ENCODE measurements around the gene PRAF2.

The PRAF2 gene

GRCh38 chrX:49102190-49102589, 28.4 kb upstream of the PRAF2 start:
- Histone ChIP-seq H3K9ac (ENCODE audit: low read depth, low read length, poor library complexity) (no peak overlapping the region), H2AFZ (ENCODE audit: low read length) (no peak overlapping the region), H3K9me3 (replicated peaks in 1 of 2; ENCODE audit: control insufficient read depth in 2 of 2, insufficient read depth in 1 of 2, low read depth in 1 of 2, low read length in 2 of 2) (no peaks in the 10 kb centered on the region), H3K4ac (ENCODE audit: low read length) (no peak overlapping the region), H3K4me3 (ENCODE audit: low read length in 2 of 2) (no peak overlapping the region), H2BK15ac (ENCODE audit: low read length) (no peak overlapping the region), H3K18ac (ENCODE audit: low read length) (no peak overlapping the region), H3K27ac (replicated peaks; ENCODE audit: low read length) (no peak overlapping the region), H2AK5ac (ENCODE audit: low read depth, low read length) (no peak overlapping the region), H2BK12ac (ENCODE audit: low read length) (no peak overlapping the region), H2BK120ac (ENCODE audit: low read depth, low read length) (no peak overlapping the region), H3K14ac (ENCODE audit: low read length) (no peak overlapping the region), H3K36me3 (replicated peaks in 1 of 2; ENCODE audit: control insufficient read depth in 2 of 2, insufficient read depth in 2 of 2, low read length in 2 of 2) (peaks cover 2 to 3% of the 10 kb centered on the region in 2 donors), H3K4me2 (ENCODE audit: insufficient read depth, low read length, poor library complexity, severe bottlenecking) (no peak overlapping the region), H3K4me1 (ENCODE audit: control insufficient read depth in 2 of 2, insufficient read depth in 1 of 2, low read depth in 1 of 2, low read length in 2 of 2) (no peaks in the 10 kb centered on the region), H4K91ac (ENCODE audit: low read depth, low read length, poor library complexity) (no peak overlapping the region), H2BK5ac (ENCODE audit: low read length) (no peak overlapping the region), H4K8ac (ENCODE audit: low read depth, low read length) (no peak overlapping the region), H3K23ac (ENCODE audit: low read depth, low read length, poor library complexity) (no peak overlapping the region), H3K79me1 (ENCODE audit: low read depth, low read length) (no peaks in the 10 kb centered on the region), H3K27me3 (ENCODE audit: control insufficient read depth in 3 of 3, insufficient read depth in 3 of 3, low read depth in 1 of 3, low read length in 3 of 3) (no peaks in the 10 kb centered on the region)
- WGBS, 2 donors (ENCODE audit: extremely low coverage in 2 of 2, insufficient read length in 2 of 2, insufficient replicate concordance in 1 of 2): no CpG with 5 or more reads among the region's 9 CpGs
- no peak for DNase-seq (ENCODE audit: low spot score)

- Histone ChIP-seq H4K91ac (ENCODE audit: low read depth, low read length, poor library complexity) (no peak overlapping the region), H3K4me2 (ENCODE audit: insufficient read depth, low read length, poor library complexity, severe bottlenecking) (peak overlapping the region; percentile 54), H3K36me3 (replicated peaks in 1 of 2; ENCODE audit: control insufficient read depth in 2 of 2, insufficient read depth in 2 of 2, low read length in 2 of 2) (peaks cover 2 to 3% of the 10 kb centered on the region in 2 donors), H2AK5ac (ENCODE audit: low read depth, low read length) (no peak overlapping the region), H3K14ac (ENCODE audit: low read length) (no peak overlapping the region), H2BK120ac (ENCODE audit: low read depth, low read length) (no peak overlapping the region), H2BK12ac (ENCODE audit: low read length) (no peak overlapping the region), H3K18ac (ENCODE audit: low read length) (peak overlapping the region; percentile 83), H3K9ac (ENCODE audit: low read depth, low read length, poor library complexity) (peak overlapping the region; percentile 77), H2BK5ac (ENCODE audit: low read length) (no peak overlapping the region), H2AFZ (ENCODE audit: low read length) (peak overlapping the region; percentile 95), H2BK15ac (ENCODE audit: low read length) (no peak overlapping the region), H3K27ac (replicated peaks; ENCODE audit: low read length) (no peak overlapping the region), H3K79me1 (ENCODE audit: low read depth, low read length) (no peaks in the 10 kb centered on the region), H3K4me1 (ENCODE audit: control insufficient read depth in 2 of 2, insufficient read depth in 1 of 2, low read depth in 1 of 2, low read length in 2 of 2) (no peaks in the 10 kb centered on the region), H3K4ac (ENCODE audit: low read length) (no peak overlapping the region), H4K8ac (ENCODE audit: low read depth, low read length) (no peak overlapping the region), H3K27me3 (ENCODE audit: control insufficient read depth in 3 of 3, insufficient read depth in 3 of 3, low read depth in 1 of 3, low read length in 3 of 3) (no peaks in the 10 kb centered on the region), H3K9me3 (replicated peaks in 1 of 2; ENCODE audit: control insufficient read depth in 2 of 2, insufficient read depth in 1 of 2, low read depth in 1 of 2, low read length in 2 of 2) (no peaks in the 10 kb centered on the region), H3K23ac (ENCODE audit: low read depth, low read length, poor library complexity) (no peak overlapping the region), H3K4me3 (ENCODE audit: low read length in 2 of 2) (peak overlapping the region; percentile 81 to 85)
- WGBS, 2 donors (ENCODE audit: extremely low coverage in 2 of 2, insufficient read length in 2 of 2, insufficient replicate concordance in 1 of 2): no CpG with 5 or more reads among the region's 9 CpGs
- no peak for DNase-seq (ENCODE audit: low spot score)
These were observed 27.8 kb upstream of the PRAF2 start for GRCh38 chrX:49101629-49101984.

- no peak overlapping the region for H2BK12ac ChIP-seq (ENCODE audit: low read length)
- H3K36me3 ChIP-seq (replicated peaks in 1 of 2; ENCODE audit: control insufficient read depth in 2 of 2, insufficient read depth in 2 of 2, low read length in 2 of 2): no peaks in the 10 kb centered on the region
- H3K27ac ChIP-seq (replicated peaks; ENCODE audit: low read length): no peak overlapping the region
- no peaks in the 10 kb centered on the region for H3K4me1 ChIP-seq (ENCODE audit: control insufficient read depth in 2 of 2, insufficient read depth in 1 of 2, low read depth in 1 of 2, low read length in 2 of 2)
- no peak overlapping the region for H2BK15ac ChIP-seq (ENCODE audit: low read length)
- H2AFZ ChIP-seq (ENCODE audit: low read length): peak overlapping the region; percentile 95
- H3K27me3 ChIP-seq (ENCODE audit: control insufficient read depth in 3 of 3, insufficient read depth in 3 of 3, low read depth in 1 of 3, low read length in 3 of 3): no peaks in the 10 kb centered on the region
- H2BK5ac ChIP-seq (ENCODE audit: low read length): no peak overlapping the region
- no CpG with 5 or more reads among the region's 74 CpGs for WGBS, 2 donors (ENCODE audit: extremely low coverage in 2 of 2, insufficient read length in 2 of 2, insufficient replicate concordance in 1 of 2)
- peak overlapping the region; percentile 55 for H3K23ac ChIP-seq (ENCODE audit: low read depth, low read length, poor library complexity)
- H3K4me3 ChIP-seq (ENCODE audit: low read length in 2 of 2): peak overlapping the region; percentile 85 to 89
- H3K9ac ChIP-seq (ENCODE audit: low read depth, low read length, poor library complexity): peak overlapping the region; percentile 94
- H2BK120ac ChIP-seq (ENCODE audit: low read depth, low read length): no peak overlapping the region
- no peak overlapping the region for H3K4ac ChIP-seq (ENCODE audit: low read length)
- peak overlapping the region; percentile 73 for H3K4me2 ChIP-seq (ENCODE audit: insufficient read depth, low read length, poor library complexity, severe bottlenecking)
- H3K14ac ChIP-seq (ENCODE audit: low read length): no peak overlapping the region
- no peak overlapping the region for H4K8ac ChIP-seq (ENCODE audit: low read depth, low read length)
- DNase-seq (ENCODE audit: low spot score): peak; percentile 89
- H2AK5ac ChIP-seq (ENCODE audit: low read depth, low read length): no peak overlapping the region
- H3K18ac ChIP-seq (ENCODE audit: low read length): peak overlapping the region; percentile 83
- no peak overlapping the region for H4K91ac ChIP-seq (ENCODE audit: low read depth, low read length, poor library complexity)
- no peaks in the 10 kb centered on the region for H3K79me1 ChIP-seq (ENCODE audit: low read depth, low read length)
- H3K9me3 ChIP-seq (replicated peaks in 1 of 2; ENCODE audit: control insufficient read depth in 2 of 2, insufficient read depth in 1 of 2, low read depth in 1 of 2, low read length in 2 of 2): no peaks in the 10 kb centered on the region
These were observed 27.2 kb upstream of the PRAF2 start for GRCh38 chrX:49100704-49101628.

- no peak overlapping the region for H3K27ac ChIP-seq (replicated peaks; ENCODE audit: low read length)
- H2BK15ac ChIP-seq (ENCODE audit: low read length): no peak overlapping the region
- H2BK12ac ChIP-seq (ENCODE audit: low read length): no peak overlapping the region
- H2AFZ ChIP-seq (ENCODE audit: low read length): no peak overlapping the region
- H2AK5ac ChIP-seq (ENCODE audit: low read depth, low read length): no peak overlapping the region
- no peak for DNase-seq (ENCODE audit: low spot score)
- no peak overlapping the region for H3K4ac ChIP-seq (ENCODE audit: low read length)
- no peak overlapping the region for H3K18ac ChIP-seq (ENCODE audit: low read length)
- no peaks in the 10 kb centered on the region for H3K27me3 ChIP-seq (ENCODE audit: control insufficient read depth in 3 of 3, insufficient read depth in 3 of 3, low read depth in 1 of 3, low read length in 3 of 3)
- H3K79me1 ChIP-seq (ENCODE audit: low read depth, low read length): no peaks in the 10 kb centered on the region
- no peak overlapping the region for H3K23ac ChIP-seq (ENCODE audit: low read depth, low read length, poor library complexity)
- H3K4me2 ChIP-seq (ENCODE audit: insufficient read depth, low read length, poor library complexity, severe bottlenecking): no peak overlapping the region
- no peak overlapping the region for H3K9ac ChIP-seq (ENCODE audit: low read depth, low read length, poor library complexity)
- no peaks in the 10 kb centered on the region for H3K4me1 ChIP-seq (ENCODE audit: control insufficient read depth in 2 of 2, insufficient read depth in 1 of 2, low read depth in 1 of 2, low read length in 2 of 2)
- WGBS, 2 donors (ENCODE audit: extremely low coverage in 2 of 2, insufficient read length in 2 of 2, insufficient replicate concordance in 1 of 2): no CpG with 5 or more reads among the region's 4 CpGs
- H4K8ac ChIP-seq (ENCODE audit: low read depth, low read length): no peak overlapping the region
- H3K36me3 ChIP-seq (replicated peaks in 1 of 2; ENCODE audit: control insufficient read depth in 2 of 2, insufficient read depth in 2 of 2, low read length in 2 of 2): no peaks in the 10 kb centered on the region
- H2BK120ac ChIP-seq (ENCODE audit: low read depth, low read length): no peak overlapping the region
- H3K4me3 ChIP-seq (ENCODE audit: low read length in 2 of 2): no peak overlapping the region
- H3K14ac ChIP-seq (ENCODE audit: low read length): no peak overlapping the region
- no peak overlapping the region for H2BK5ac ChIP-seq (ENCODE audit: low read length)
- H4K91ac ChIP-seq (ENCODE audit: low read depth, low read length, poor library complexity): no peak overlapping the region
- no peaks in the 10 kb centered on the region for H3K9me3 ChIP-seq (replicated peaks in 1 of 2; ENCODE audit: control insufficient read depth in 2 of 2, insufficient read depth in 1 of 2, low read depth in 1 of 2, low read length in 2 of 2)
These were observed 22.6 kb upstream of the PRAF2 start for GRCh38 chrX:49096419-49096818.
